DND-41 (cell line): Measurements from ENCODE around the gene DPP6.

Source experiments
- ATAC-seq: fragments of 200-7000 bp; cut with Tn5 transposase; 3 replicates; pipeline ENCODE4 v1.9.1; 2021; ENCODE audit warnings: low read depth; ENCODE audit not compliant: insufficient read depth
- DNase-seq: peaks from one replicate; pipeline ENCODE4 v3.0.0-alpha.2; 2020
- H2AFZ ChIP-seq: 2 replicates; pipeline ENCODE4 v1.6.0; 2012; ENCODE audit warnings: low read depth, low read length
- H3K27ac ChIP-seq: 2 replicates; pipeline ENCODE4 v1.5.1; 2012; ENCODE audit warnings: low read length, inconsistent platforms
- H3K27me3 ChIP-seq: fragments of 200-600 bp; sonication (generic); 2 replicates; pipeline ENCODE4 v1.6.0; 2012; ENCODE audit warnings: low read length, mild to moderate bottlenecking, inconsistent platforms; ENCODE audit not compliant: insufficient read depth, poor library complexity
- H3K36me3 ChIP-seq: 2 replicates; pipeline ENCODE4 v1.5.1; 2012; ENCODE audit warnings: low read length, inconsistent platforms; ENCODE audit not compliant: insufficient read depth
- H3K4me1 ChIP-seq: 2 replicates; pipeline ENCODE4 v1.5.1; 2012; ENCODE audit warnings: mild to moderate bottlenecking, low read length; ENCODE audit not compliant: insufficient read depth
- H3K4me2 ChIP-seq: 2 replicates; pipeline ENCODE4 v1.6.0; 2012; ENCODE audit warnings: mild to moderate bottlenecking, moderate library complexity, low read length, inconsistent platforms; ENCODE audit not compliant: insufficient read depth
- H3K4me3 ChIP-seq, 2 experiments: fragments of 200-600 bp in 1 of 2; shearing (Covaris generic) in 1 of 2; 2 replicates each; pipeline ENCODE4 v1.5.1; 2012 to 2016; ENCODE audit warnings: inconsistent platforms in 2 of 2, low read length in 2 of 2, mild to moderate bottlenecking in 2 of 2, low read depth in 1 of 2, moderate library complexity in 1 of 2
- H3K79me2 ChIP-seq: 2 replicates; pipeline ENCODE4 v1.6.0; 2012; ENCODE audit warnings: low read length, inconsistent platforms; ENCODE audit not compliant: insufficient read depth
- H3K9ac ChIP-seq: 2 replicates; pipeline ENCODE4 v1.6.0; 2012; ENCODE audit warnings: low read depth, mild to moderate bottlenecking, inconsistent platforms, low read length, moderate library complexity
- H3K9me3 ChIP-seq: 2 replicates; pipeline ENCODE4 v1.5.1; 2012; ENCODE audit warnings: low read length, moderate library complexity, mild to moderate bottlenecking, inconsistent platforms; ENCODE audit not compliant: insufficient read depth, severe bottlenecking
- H4K20me1 ChIP-seq: 2 replicates; pipeline ENCODE4 v1.6.0; 2012; ENCODE audit warnings: low read length; ENCODE audit not compliant: insufficient read depth
- EZH2 ChIP-seq: IDR thresholded peaks from 3 replicates; pipeline ENCODE4 v1.6.1; 2012; ENCODE audit warnings: borderline replicate concordance, low read depth, mild to moderate bottlenecking, moderate library complexity, low read length, inconsistent platforms; ENCODE audit not compliant: severe bottlenecking
- TF ChIP-seq, protein P1 (sequence below): IDR thresholded peaks from 2 replicates; pipeline ENCODE4 v1.5.1; 2012; ENCODE audit warnings: borderline replicate concordance, low read length, moderate library complexity, mild to moderate bottlenecking; ENCODE audit not compliant: poor library complexity, severe bottlenecking; ENCODE audit errors: extremely low read depth

DPP6 gene

GRCh38 chr7:154587792-154588191, 535.6 kb downstream of the DPP6 start:
- no peak overlapping the region for H3K4me3 ChIP-seq
- no peaks in the 10 kb centered on the region for H3K79me2 ChIP-seq
- TF ChIP-seq, protein P1, sequence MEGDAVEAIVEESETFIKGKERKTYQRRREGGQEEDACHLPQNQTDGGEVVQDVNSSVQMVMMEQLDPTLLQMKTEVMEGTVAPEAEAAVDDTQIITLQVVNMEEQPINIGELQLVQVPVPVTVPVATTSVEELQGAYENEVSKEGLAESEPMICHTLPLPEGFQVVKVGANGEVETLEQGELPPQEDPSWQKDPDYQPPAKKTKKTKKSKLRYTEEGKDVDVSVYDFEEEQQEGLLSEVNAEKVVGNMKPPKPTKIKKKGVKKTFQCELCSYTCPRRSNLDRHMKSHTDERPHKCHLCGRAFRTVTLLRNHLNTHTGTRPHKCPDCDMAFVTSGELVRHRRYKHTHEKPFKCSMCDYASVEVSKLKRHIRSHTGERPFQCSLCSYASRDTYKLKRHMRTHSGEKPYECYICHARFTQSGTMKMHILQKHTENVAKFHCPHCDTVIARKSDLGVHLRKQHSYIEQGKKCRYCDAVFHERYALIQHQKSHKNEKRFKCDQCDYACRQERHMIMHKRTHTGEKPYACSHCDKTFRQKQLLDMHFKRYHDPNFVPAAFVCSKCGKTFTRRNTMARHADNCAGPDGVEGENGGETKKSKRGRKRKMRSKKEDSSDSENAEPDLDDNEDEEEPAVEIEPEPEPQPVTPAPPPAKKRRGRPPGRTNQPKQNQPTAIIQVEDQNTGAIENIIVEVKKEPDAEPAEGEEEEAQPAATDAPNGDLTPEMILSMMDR = no peak
- no peak for TF ChIP-seq EZH2
- no peaks in the 10 kb centered on the region for H4K20me1 ChIP-seq
- no peak for ATAC-seq
- H3K4me2 ChIP-seq = no peak overlapping the region
- H3K4me1 ChIP-seq = no peaks in the 10 kb centered on the region
- H3K9ac ChIP-seq = no peak overlapping the region
- no peak overlapping the region for H3K27ac ChIP-seq
- DNase-seq = no peak
- no peaks in the 10 kb centered on the region for H3K27me3 ChIP-seq
- no peaks in the 10 kb centered on the region for H3K9me3 ChIP-seq
- H2AFZ ChIP-seq = no peak overlapping the region
- no peaks in the 10 kb centered on the region for H3K36me3 ChIP-seq

- Histone ChIP-seq H3K79me2 (no peaks in the 10 kb centered on the region), H3K4me2 (no peak overlapping the region), H3K9me3 (no peaks in the 10 kb centered on the region), H3K27me3 (no peaks in the 10 kb centered on the region), H3K27ac (no peak overlapping the region), H3K36me3 (no peaks in the 10 kb centered on the region), H3K4me3 (no peak overlapping the region), H3K4me1 (no peaks in the 10 kb centered on the region), H3K9ac (no peak overlapping the region), H4K20me1 (no peaks in the 10 kb centered on the region), H2AFZ (no peak overlapping the region)
- DNase-seq (no peak), ATAC-seq (no peak)
- TF ChIP-seq EZH2 = no peak
These were observed 539.3 kb downstream of the DPP6 start for GRCh38 chr7:154591544-154591943.

GRCh38 chr7:154592388-154592787, 540.2 kb downstream of the DPP6 start:
- Histone ChIP-seq H4K20me1 (no peaks in the 10 kb centered on the region), H3K9ac (no peak overlapping the region), H3K79me2 (no peaks in the 10 kb centered on the region), H2AFZ (no peak overlapping the region), H3K27ac (no peak overlapping the region), H3K36me3 (no peaks in the 10 kb centered on the region), H3K27me3 (no peaks in the 10 kb centered on the region), H3K9me3 (no peaks in the 10 kb centered on the region), H3K4me1 (no peaks in the 10 kb centered on the region), H3K4me2 (no peak overlapping the region), H3K4me3 (no peak overlapping the region)
- DNase-seq (no peak), ATAC-seq (no peak)
- no peak for TF ChIP-seq EZH2
- TF ChIP-seq, protein P1 = no peak

GRCh38 chr7:154598396-154598795, 546.2 kb downstream of the DPP6 start:
- DNase-seq (no peak), ATAC-seq (no peak)
- Histone ChIP-seq H3K4me3 (no peak overlapping the region), H3K27ac (no peak overlapping the region), H3K4me1 (no peaks in the 10 kb centered on the region), H3K4me2 (no peak overlapping the region), H3K36me3 (no peaks in the 10 kb centered on the region), H3K79me2 (no peaks in the 10 kb centered on the region), H4K20me1 (no peaks in the 10 kb centered on the region), H2AFZ (no peak overlapping the region), H3K9me3 (no peaks in the 10 kb centered on the region), H3K27me3 (no peaks in the 10 kb centered on the region), H3K9ac (no peak overlapping the region)
- TF ChIP-seq, protein P1 = no peak
- no peak for TF ChIP-seq EZH2
